ENCODE measurements around the gene MEIS1. TPM values are rescaled to one million over a fixed set of nuclear protein-coding genes. Genes with fewer than 3 reads are reported as not detected.

Gene MEIS1
- total and polyA plus RNA-seq, 11 donors, result 12.9 to 55.7 (median 41.8) TPM

DNA sequence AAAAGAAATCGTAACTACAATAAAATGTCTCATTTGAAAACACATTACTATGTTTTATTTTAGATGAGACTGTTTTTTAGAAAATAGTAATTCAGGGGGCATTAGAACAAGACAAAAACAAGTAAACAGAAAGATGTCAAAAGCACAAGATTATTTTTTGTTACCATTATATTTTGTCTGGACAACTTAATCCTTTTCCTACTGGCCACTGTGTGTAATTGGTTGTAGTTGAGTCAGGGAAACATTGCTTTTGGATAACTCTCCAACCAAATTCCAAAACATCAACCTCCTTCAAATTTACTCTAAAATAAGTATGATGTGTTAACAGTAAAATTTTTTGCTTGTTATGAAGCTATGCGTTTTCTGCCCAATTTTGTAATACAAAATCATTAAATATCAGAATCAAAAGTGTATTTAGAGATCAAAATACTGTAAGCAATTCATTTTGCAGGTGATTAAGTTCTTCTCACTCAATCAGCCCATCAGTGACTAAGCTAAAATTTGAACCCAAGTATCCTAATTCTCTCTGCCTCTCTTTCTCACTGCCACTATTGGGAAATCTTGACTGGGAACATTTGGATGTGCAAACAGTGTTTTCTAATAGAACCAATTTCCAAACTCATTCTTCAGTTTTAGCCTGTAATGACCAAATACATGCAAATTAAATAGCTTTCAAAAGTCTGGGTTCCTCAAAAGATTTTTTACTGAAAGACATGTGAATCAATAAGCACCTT is 11.4 kb upstream of the MEIS1 start:
- intact Hi-C loops (cut with DNase I), result loop anchor here in 7 of 10 donors (10.0 kb wide), 5 partner anchors 119 to 1421 kb away; no protein-coding TSS in a partner anchor
- ATAC-seq (no peak), DNase-seq (no peak)
- TF ChIP-seq POLR2A (IDR thresholded peaks at IDR 0.05) (no peak), CTCF (IDR thresholded peaks at IDR 0.05) (no peak)
- Histone ChIP-seq H3K27ac (no peak overlapping the region), H3K36me3 (no peaks in the 10 kb centered on the region), H3K27me3 (peaks cover 0 to 68% (median 35%) of the 10 kb centered on the region in 9 donors), H3K9me3 (no peaks in the 10 kb centered on the region), H3K4me3 (no peak overlapping the region), H3K4me1 (peaks cover 0 to 17% (median 2%) of the 10 kb centered on the region in 12 donors)
- 88 to 96% (median 91%) methylated on average over 2 of the region's 2 CpGs for WGBS, 4 donors

DNA sequence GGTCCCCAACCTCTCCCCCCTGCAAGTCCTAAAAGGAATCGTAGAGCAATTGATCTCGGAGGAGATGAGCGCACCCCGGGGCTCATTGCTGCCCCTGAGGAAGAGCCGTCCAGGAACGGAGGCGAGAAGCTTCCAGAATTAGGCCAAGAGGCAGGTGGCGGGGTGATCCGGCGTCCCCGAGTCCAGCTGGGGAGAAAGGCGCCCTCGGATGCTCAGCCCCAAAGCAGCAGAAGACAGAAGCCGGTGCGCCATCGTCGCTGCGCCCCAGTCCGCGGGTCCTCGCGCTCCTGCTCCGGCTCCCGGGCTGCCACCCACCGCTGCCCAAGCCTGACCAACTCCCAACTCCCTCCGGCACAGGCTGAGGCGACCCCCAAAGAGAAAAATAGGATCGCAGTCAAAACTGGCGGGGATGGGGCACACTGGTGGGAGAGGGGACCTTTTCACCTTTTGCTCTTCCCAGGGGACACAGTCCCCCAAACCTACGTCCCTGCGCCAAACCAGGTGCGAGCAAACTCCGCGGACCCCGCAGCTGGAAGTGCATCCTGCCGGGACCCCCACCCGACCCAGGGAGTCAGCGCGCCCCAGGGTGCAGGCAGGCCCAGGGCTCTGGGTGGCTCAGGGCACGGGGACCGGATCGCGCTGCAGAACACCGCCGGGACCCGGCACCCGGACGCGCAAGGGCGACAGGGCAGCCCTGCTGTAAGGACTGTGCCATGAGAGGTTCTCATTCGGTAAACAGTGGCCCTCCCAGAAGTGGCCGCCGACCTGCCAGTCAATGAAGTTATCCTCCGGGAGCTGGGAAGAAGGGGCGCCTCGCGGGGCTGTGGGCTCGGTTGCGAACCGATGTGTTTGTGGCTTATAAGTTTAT is 8.4 kb upstream of the MEIS1 start:
- 3 to 7% (median 6%) methylated on average over 47 to 60 of the region's 60 CpGs for WGBS, 4 donors
- Histone ChIP-seq H3K4me1 (peaks cover 0 to 17% (median 2%) of the 10 kb centered on the region in 12 donors), H3K27ac (peak overlapping the region in 1 of 12 donors; percentile 72), H3K36me3 (no peaks in the 10 kb centered on the region), H3K4me3 (peak overlapping the region in 9 of 12 donors; percentile 18 to 53 (median 38)), H3K9me3 (no peaks in the 10 kb centered on the region), H3K27me3 (peaks cover 0 to 73% (median 40%) of the 10 kb centered on the region in 9 donors)
- peak in 1 of 4 donors; percentile 27 for ATAC-seq
- DNase-seq, result peak in 3 of 5 donors; percentile 7 to 57 (median 23)
- intact Hi-C loops (cut with DNase I), result loop anchor here in 8 of 10 donors (5.0 to 10.0 kb wide), 8 partner anchors 122 to 1418 kb away; no protein-coding TSS in a partner anchor
- TF ChIP-seq POLR2A (IDR thresholded peaks at IDR 0.05) (no peak), CTCF (IDR thresholded peaks at IDR 0.05) (no peak)

DNA sequence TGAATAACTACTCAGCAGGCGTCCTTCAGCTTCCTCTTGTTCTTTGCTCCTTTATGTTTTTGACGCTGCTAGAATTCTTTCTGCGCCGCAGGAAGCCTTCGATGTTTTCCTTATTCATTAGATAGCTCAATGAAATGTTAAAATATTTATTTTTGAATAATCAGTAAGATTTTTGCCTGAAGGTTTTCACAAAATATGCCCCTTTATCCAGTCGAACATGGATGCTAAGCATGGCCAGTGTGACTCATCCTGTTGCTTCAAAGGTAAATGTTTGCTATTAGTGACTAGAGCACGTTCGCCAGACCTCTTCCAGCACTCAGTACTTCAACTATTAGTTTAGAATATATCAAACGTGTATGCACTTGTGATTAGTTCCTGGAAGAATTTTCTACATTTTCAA is 7.6 kb upstream of the MEIS1 start:
- no peak for DNase-seq
- Histone ChIP-seq H3K27me3 (peaks cover 0 to 76% (median 40%) of the 10 kb centered on the region in 9 donors), H3K27ac (peak overlapping the region in 1 of 12 donors; percentile 72), H3K4me1 (peaks cover 0 to 17% (median 2%) of the 10 kb centered on the region in 12 donors), H3K4me3 (no peak overlapping the region), H3K36me3 (no peaks in the 10 kb centered on the region), H3K9me3 (no peaks in the 10 kb centered on the region)
- intact Hi-C loops (cut with DNase I), result loop anchor here in 8 of 10 donors (5.0 to 10.0 kb wide), 8 partner anchors 122 to 1418 kb away; no protein-coding TSS in a partner anchor
- no peak for TF ChIP-seq CTCF (IDR thresholded peaks at IDR 0.05)
- TF ChIP-seq POLR2A (IDR thresholded peaks at IDR 0.05), result no peak
- WGBS, 4 donors, result 51 to 66% (median 55%) methylated on average over 9 of the region's 9 CpGs
- ATAC-seq, result no peak
